Measurements from ENCODE around the gene RBP7.

RBP7 gene

GRCh38 chr1:10031461-10031860, 34.4 kb downstream of the RBP7 start:
- DNase-seq (ENCODE audit: low spot score), result no peak

- peak; percentile 98 for DNase-seq (ENCODE audit: low spot score)
Observed at GRCh38 chr1:10032590-10033358, 35.7 kb downstream of the RBP7 start, which contains the start of gene UBE4B. UBE4B (plus strand) TSS chr1:10032958; CDS start chr1:10033671, 713 bp downstream.

GRCh38 chr1:10033359-10033845, 36.4 kb downstream of the RBP7 start:
- DNase-seq (ENCODE audit: low spot score), result no peak

- no peak for DNase-seq (ENCODE audit: low spot score)
Observed at GRCh38 chr1:10042746-10043145, 45.7 kb downstream of the RBP7 start.

- DNase-seq (ENCODE audit: low spot score), result no peak
Observed at GRCh38 chr1:10045480-10046355, 48.7 kb downstream of the RBP7 start.

- no peak for DNase-seq (ENCODE audit: low spot score)
Observed at GRCh38 chr1:10046356-10047085, 49.5 kb downstream of the RBP7 start.

- no peak for DNase-seq (ENCODE audit: low spot score)
Observed at GRCh38 chr1:10048601-10049000, 51.6 kb downstream of the RBP7 start.

GRCh38 chr1:10050611-10051010, 53.6 kb downstream of the RBP7 start:
- DNase-seq (ENCODE audit: low spot score), result no peak

GRCh38 chr1:10051656-10052055, 54.6 kb downstream of the RBP7 start:
- no peak for DNase-seq (ENCODE audit: low spot score)

GRCh38 chr1:10052347-10052746, 55.3 kb downstream of the RBP7 start:
- no peak for DNase-seq (ENCODE audit: low spot score)

- no peak for DNase-seq (ENCODE audit: low spot score)
Observed at GRCh38 chr1:10054465-10054864, 57.4 kb downstream of the RBP7 start.

GRCh38 chr1:10056599-10056987, 59.6 kb downstream of the RBP7 start:
- DNase-seq (ENCODE audit: low spot score), result no peak

GRCh38 chr1:10057343-10057742, 60.3 kb downstream of the RBP7 start:
- no peak for DNase-seq (ENCODE audit: low spot score)

GRCh38 chr1:10057796-10058195, 60.8 kb downstream of the RBP7 start:
- no peak for DNase-seq (ENCODE audit: low spot score)

- no peak for DNase-seq (ENCODE audit: low spot score)
Observed at GRCh38 chr1:10059342-10059718, 62.3 kb downstream of the RBP7 start.

- no peak for DNase-seq (ENCODE audit: low spot score)
Observed at GRCh38 chr1:10060311-10061100, 63.5 kb downstream of the RBP7 start.

GRCh38 chr1:10061276-10061675, 64.2 kb downstream of the RBP7 start:
- DNase-seq (ENCODE audit: low spot score), result no peak

GRCh38 chr1:10063878-10064277, 66.8 kb downstream of the RBP7 start:
- DNase-seq (ENCODE audit: low spot score), result no peak

- DNase-seq (ENCODE audit: low spot score), result no peak
Observed at GRCh38 chr1:10064416-10065343, 67.7 kb downstream of the RBP7 start.

GRCh38 chr1:10065344-10065685, 68.3 kb downstream of the RBP7 start:
- no peak for DNase-seq (ENCODE audit: low spot score)

Measured in CD4-positive, alpha-beta T cell treated with Interleukin-6 at 100 ng/mL for 8 hours (primary cell).